H1 (cell line): Measurements from ENCODE around the gene EPHB6. TPM values are rescaled to one million over a fixed set of nuclear protein-coding genes. Genes with fewer than 3 reads are reported as not detected.

ENCODE experiments used
- CTCF ChIA-PET: fragments of 300-600 bp; sonication (Branson Sonifier 250); formaldehyde crosslinking; loops from one replicate; lab custom pipeline; 2021; ENCODE audit not compliant: partially characterized antibody; lab: Charles Lee
- POLR2A ChIA-PET: fragments of 300-600 bp; sonication (Branson Sonifier 250); formaldehyde crosslinking; loops from one replicate; lab custom pipeline; 2021; ENCODE audit warnings: inconsistent platforms; ENCODE audit not compliant: partially characterized antibody; lab: Charles Lee
- DNase-seq, 2 experiments: peaks; one replicate each; pipeline versions ENCODE4 v3.0.0 to v3.0.0-alpha.2; 2010 to 2022; ENCODE audit warnings: low spot score in 2 of 2, low read depth in 1 of 2, mixed read lengths in 1 of 2
- FAIRE-seq: peaks from 2 replicates; lab custom pipeline; 2011; peaks lifted over from hg19 to GRCh38; lab: Jason Lieb, UNC
- H2AFZ ChIP-seq: 2 replicates; pipeline ENCODE4 v1.8.1; 2012; ENCODE audit warnings: low read length, inconsistent platforms
- H2AK5ac ChIP-seq: 2 replicates; pipeline ENCODE4 v1.6.1; 2013; ENCODE audit warnings: low read depth, low read length
- H2BK120ac ChIP-seq: replicated peaks from 2 replicates; pipeline ENCODE3; 2013; ENCODE audit warnings: low read depth, low read length, inconsistent platforms
- H2BK12ac ChIP-seq: 2 replicates; pipeline ENCODE4 v1.6.1; 2013; ENCODE audit warnings: low read depth, low read length
- H2BK15ac ChIP-seq: 2 replicates; pipeline ENCODE4 v1.6.1; 2013; ENCODE audit warnings: low read length
- H2BK20ac ChIP-seq: 2 replicates; pipeline ENCODE4 v1.6.1; 2013; ENCODE audit warnings: low read length
- H2BK5ac ChIP-seq: 2 replicates; pipeline ENCODE4 v1.6.1; 2013; ENCODE audit warnings: low read depth, low read length
- H3K14ac ChIP-seq: 2 replicates; pipeline ENCODE4 v1.6.1; 2013; ENCODE audit warnings: inconsistent platforms; ENCODE audit not compliant: insufficient read length
- H3K18ac ChIP-seq: 2 replicates; pipeline ENCODE4 v1.6.1; 2013; ENCODE audit warnings: low read length; ENCODE audit errors: extremely low read depth
- H3K23ac ChIP-seq: 2 replicates; pipeline ENCODE4 v1.6.1; 2013; ENCODE audit warnings: inconsistent platforms; ENCODE audit not compliant: insufficient read length
- H3K23me2 ChIP-seq: 2 replicates; pipeline ENCODE4 v1.6.1; 2013; ENCODE audit warnings: low read depth, low read length
- H3K27ac ChIP-seq: 2 replicates; pipeline ENCODE4 v1.6.1; 2011; ENCODE audit warnings: low read depth, low read length, inconsistent platforms
- H3K27me3 ChIP-seq, 4 experiments: replicated peaks in 1 of 4; 1 replicate in 1 of 4; 2 replicates in 3 of 4; pipeline versions ENCODE4 v1.6.1 to v1.8.1; 2011 to 2013; ENCODE audit warnings: low read length in 3 of 4, mild to moderate bottlenecking in 3 of 4, inconsistent platforms in 2 of 4, mixed read lengths in 2 of 4, moderate library complexity in 1 of 4; ENCODE audit not compliant: control insufficient read depth in 3 of 4, insufficient read depth in 3 of 4; ENCODE audit errors: extremely low read depth in 1 of 4
- H3K36me3 ChIP-seq, 4 experiments: 2 replicates each; pipeline versions ENCODE4 v1.6.1 to v1.8.1; 2011 to 2013; ENCODE audit warnings: mild to moderate bottlenecking in 4 of 4, low read length in 3 of 4, moderate library complexity in 2 of 4, control low read depth in 1 of 4, inconsistent platforms in 1 of 4; ENCODE audit not compliant: insufficient read depth in 4 of 4, control insufficient read depth in 2 of 4
- H3K4ac ChIP-seq: replicated peaks from 2 replicates; pipeline ENCODE3; 2013; ENCODE audit warnings: low read length, low read depth, mixed read lengths, inconsistent platforms; ENCODE audit not compliant: insufficient read length
- H3K4me1 ChIP-seq, 4 experiments: replicated peaks in 1 of 4; 1 replicate in 1 of 4; 2 replicates in 3 of 4; pipeline versions ENCODE4 v1.6.1 to v1.8.1; 2011 to 2013; ENCODE audit warnings: low read length in 3 of 4, inconsistent platforms in 2 of 4, mixed read lengths in 1 of 4; ENCODE audit not compliant: insufficient read depth in 4 of 4, control insufficient read depth in 3 of 4
- H3K4me2 ChIP-seq, 2 experiments: 2 replicates each; pipeline versions ENCODE4 v1.6.1 to v1.8.1; 2011 to 2013; ENCODE audit warnings: low read depth in 2 of 2, low read length in 2 of 2, control low read depth in 1 of 2, inconsistent platforms in 1 of 2, mild to moderate bottlenecking in 1 of 2; ENCODE audit not compliant: insufficient read depth in 1 of 2
- H3K4me3 ChIP-seq, 4 experiments: fragments of 200-600, 300-600 bp in 1 of 4; sonication (generic), shearing (Covaris generic), sonication (Bioruptor Twin) in 1 of 4; 2 replicates each; pipeline versions ENCODE4 v1.5.1 to v1.8.1; 2011 to 2016; ENCODE audit warnings: low read length in 4 of 4, low read depth in 3 of 4, control low read depth in 2 of 4, inconsistent platforms in 2 of 4, mild to moderate bottlenecking in 2 of 4, mixed read lengths in 1 of 4, moderate library complexity in 1 of 4; ENCODE audit not compliant: insufficient read depth in 2 of 4; ENCODE audit errors: extremely low read depth in 1 of 4
- H3K56ac ChIP-seq: replicated peaks from 2 replicates; pipeline ENCODE3; 2013; ENCODE audit warnings: low read depth, mild to moderate bottlenecking, mixed read lengths, low read length, inconsistent platforms; ENCODE audit not compliant: insufficient read length
- H3K79me1 ChIP-seq: 2 replicates; pipeline ENCODE4 v1.6.1; 2013; ENCODE audit warnings: low read depth, low read length, control low read depth
- H3K79me2 ChIP-seq, 2 experiments: 2 replicates each; pipeline versions ENCODE4 v1.6.1 to v1.8.1; 2012 to 2013; ENCODE audit warnings: low read length in 2 of 2, mild to moderate bottlenecking in 2 of 2, inconsistent platforms in 1 of 2; ENCODE audit not compliant: insufficient read depth in 2 of 2, control insufficient read depth in 1 of 2
- H3K9ac ChIP-seq, 4 experiments: replicated peaks in 1 of 4; 1 replicate in 1 of 4; 2 replicates in 3 of 4; pipeline versions ENCODE4 v1.6.1 to v1.8.1; 2011 to 2013; ENCODE audit warnings: low read depth in 3 of 4, low read length in 3 of 4, control low read depth in 2 of 4, mild to moderate bottlenecking in 2 of 4, moderate library complexity in 2 of 4, inconsistent platforms in 1 of 4; ENCODE audit errors: extremely low read depth in 1 of 4
- H3K9me3 ChIP-seq, 2 experiments: 2 replicates each; pipeline versions ENCODE4 v1.6.1 to v1.8.1; 2012 to 2013; ENCODE audit warnings: mild to moderate bottlenecking in 2 of 2, moderate library complexity in 2 of 2, control low read depth in 1 of 2, inconsistent platforms in 1 of 2, low read depth in 1 of 2, low read length in 1 of 2, mixed read lengths in 1 of 2; ENCODE audit not compliant: insufficient read depth in 2 of 2
- H4K20me1 ChIP-seq, 2 experiments: replicated peaks in 1 of 2; 2 replicates each; pipeline versions ENCODE3 to v1.8.1; 2011 to 2013; ENCODE audit warnings: inconsistent platforms in 2 of 2, low read length in 2 of 2, mild to moderate bottlenecking in 1 of 2; ENCODE audit not compliant: insufficient read depth in 2 of 2, control insufficient read depth in 1 of 2
- H4K5ac ChIP-seq: 2 replicates; pipeline ENCODE4 v1.6.1; 2013; ENCODE audit warnings: low read length, low read depth, mixed read lengths, inconsistent platforms; ENCODE audit not compliant: insufficient read length
- H4K8ac ChIP-seq: 2 replicates; pipeline ENCODE4 v1.8.0; 2013; ENCODE audit warnings: mild to moderate bottlenecking, moderate library complexity, low read length, inconsistent platforms; ENCODE audit not compliant: insufficient read depth; ENCODE audit errors: extremely low read depth
- H4K91ac ChIP-seq: replicated peaks from 2 replicates; pipeline ENCODE3; 2013; ENCODE audit warnings: low read length, mixed read lengths, inconsistent platforms; ENCODE audit not compliant: insufficient read length
- BRCA1 ChIP-seq: IDR thresholded peaks from 2 replicates; pipeline ENCODE4 v1.6.1; 2012; ENCODE audit warnings: low read depth, low read length, improper control_type of control experiment
- CEBPB ChIP-seq: IDR thresholded peaks from 2 replicates; pipeline ENCODE4 v1.6.1; 2012; ENCODE audit warnings: low read depth, low read length
- CREB1 ChIP-seq: IDR thresholded peaks from 2 replicates; pipeline ENCODE4 v1.6.1; 2012; ENCODE audit warnings: inconsistent platforms
- EZH2 ChIP-seq: fragments of 200-600 bp; sonication (generic); IDR thresholded peaks from 2 replicates; pipeline ENCODE4 v1.7.1; 2012; ENCODE audit warnings: low read depth, mild to moderate bottlenecking, moderate library complexity, low read length, inconsistent platforms; ENCODE audit not compliant: severe bottlenecking
- GTF2F1 ChIP-seq: IDR thresholded peaks from 2 replicates; pipeline ENCODE4 v1.6.1; 2012; ENCODE audit warnings: low read depth, low read length, improper control_type of control experiment, borderline replicate concordance
- HDAC6 ChIP-seq: IDR thresholded peaks from one replicate; pipeline ENCODE4 v1.7.1; 2012; ENCODE audit warnings: low read depth, mild to moderate bottlenecking, inconsistent platforms, low read length, moderate library complexity
- JUN ChIP-seq: IDR thresholded peaks from 2 replicates; pipeline ENCODE4 v1.6.1; 2011; ENCODE audit warnings: low read depth, mild to moderate bottlenecking, improper control_type of control experiment, low read length
- KDM4A ChIP-seq: IDR thresholded peaks from one replicate; pipeline ENCODE4 v1.7.1; 2012; ENCODE audit warnings: low read depth, mild to moderate bottlenecking, moderate library complexity, low read length, inconsistent platforms; ENCODE audit not compliant: severe bottlenecking
- MAFK ChIP-seq: IDR thresholded peaks from 2 replicates; pipeline ENCODE4 v1.6.1; 2012; ENCODE audit warnings: low read depth, mild to moderate bottlenecking, improper control_type of control experiment, low read length
- NRF1 ChIP-seq: IDR thresholded peaks from 2 replicates; pipeline ENCODE4 v1.6.1; 2011; ENCODE audit warnings: mild to moderate bottlenecking, low read depth, low read length, improper control_type of control experiment
- POLR2AphosphoS5 ChIP-seq: IDR thresholded peaks from 2 replicates; pipeline ENCODE4 v1.6.1; 2011; ENCODE audit warnings: low read depth, low read length
- RFX5 ChIP-seq: IDR thresholded peaks from 2 replicates; pipeline ENCODE4 v1.6.1; 2011; ENCODE audit warnings: low read depth, low read length, improper control_type of control experiment, borderline replicate concordance
- TEAD4 ChIP-seq: IDR thresholded peaks from 2 replicates; pipeline ENCODE4 v1.6.1; 2012; ENCODE audit warnings: low read depth, low read length, inconsistent platforms, mixed read lengths
- WGBS, 2 experiments: shearing (Covaris generic) in 1 of 2; methylation state at CpG; one replicate each; pipeline versions ENCODE4 v1.1.6 to v1.1.7; 2013 to 2015; ENCODE audit warnings: low lambda C conversion rate in 2 of 2, mixed read lengths in 2 of 2, inconsistent platforms in 1 of 2, low coverage in 1 of 2, missing lambda C conversion rate in 1 of 2; ENCODE audit not compliant: insufficient replicate concordance in 2 of 2, insufficient coverage in 1 of 2, insufficient read length in 1 of 2; ENCODE audit errors: extremely low coverage in 1 of 2, missing lambda C conversion rate in 1 of 2; 5-methylcytosine and 5-hydroxymethylcytosine counted together
- polyA plus RNA-seq, 7 experiments: library from polyadenylated mRNA; depleted of rRNA in 3 of 7; stranded (reverse) in 5 of 7; unstranded in 2 of 7; fragments of >200 nt in 5 of 7; fragments of 200-250 nt in 2 of 7; gene quantifications; 1 replicate in 5 of 7; 2 replicates in 1 of 7; 4 replicates in 1 of 7; pipeline versions ENCODE4 v1.2.1 to v1.2.3, GENCODE V29; 2011 to 2013; ENCODE audit warnings: missing spikeins in 2 of 7, mixed read lengths in 2 of 7
- total RNA-seq: library from RNA; stranded (reverse); fragmentation: NEBNext Ultra II Directional; extraction: Animal tissue kit (Norgen Biotek cat#: 25700); gene quantifications from 2 replicates; pipeline ENCODE4 v1.2.1, GENCODE V29; 2021
- TF ChIP-seq, protein P1 (sequence below): IDR thresholded peaks from 2 replicates; pipeline ENCODE4 v1.6.1; 2012; ENCODE audit warnings: inconsistent platforms

The EPHB6 gene
- total and polyA plus RNA-seq, 2 of the 8 experiments (the other 6 are each of a cell fraction or from before 2014, with no cell fraction given), result 19.7 TPM

DNA sequence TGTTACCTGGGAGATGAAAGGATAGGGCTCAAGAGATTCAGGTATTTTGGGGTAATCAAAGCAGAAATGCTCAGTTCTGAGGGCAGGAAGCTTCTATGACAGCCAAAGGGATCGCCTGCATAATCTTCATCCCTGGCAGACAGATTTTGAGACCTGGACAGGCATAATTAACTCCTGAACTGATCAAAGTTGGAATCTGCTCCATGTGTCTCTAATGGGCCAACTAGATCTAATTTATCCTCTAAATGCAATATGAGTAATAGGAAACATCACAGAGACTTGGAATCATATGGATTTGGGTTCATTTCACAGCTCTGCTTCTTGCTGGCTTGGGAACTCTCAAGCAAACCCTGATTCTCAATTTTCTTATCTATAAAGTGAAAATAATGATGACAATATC lies 41.2 kb upstream of the EPHB6 start:
- Histone ChIP-seq H4K91ac (no peak overlapping the region), H3K23me2 (no peaks in the 10 kb centered on the region), H3K9ac (no peak overlapping the region; a peak in 1 of 7 replicates), H3K4me3 (peak overlapping the region in 1 of 4 experiments; percentile 33; a peak in 1 of 8 replicates), H2BK20ac (no peak overlapping the region), H3K4ac (no peak overlapping the region), H2AK5ac (peak overlapping the region; percentile 16; the same call in 1 of the 2 replicates), H3K36me3 (no peaks in the 10 kb centered on the region; a peak in 1 of 8 replicates), H4K20me1 (no peaks in the 10 kb centered on the region), H2BK15ac (no peak overlapping the region), H3K4me1 (peaks cover 10 to 23% (median 17%) of the 10 kb centered on the region in 4 experiments), H3K14ac (no peak overlapping the region), H3K4me2 (peak overlapping the region; percentile 43 to 53), H3K9me3 (no peaks in the 10 kb centered on the region), H3K23ac (no peak overlapping the region), H3K79me1 (no peaks in the 10 kb centered on the region), H3K27me3 (no peaks in the 10 kb centered on the region), H4K8ac (no peak overlapping the region), H3K79me2 (no peaks in the 10 kb centered on the region), H3K18ac (peak overlapping the region; percentile 51; the same call in 1 of the 2 replicates), H2BK5ac (peak overlapping the region; percentile 76; the same call in 1 of the 2 replicates), H2AFZ (no peak overlapping the region), H3K56ac (no peak overlapping the region), H4K5ac (no peak overlapping the region), H3K27ac (peak overlapping the region; percentile 55; the same call in 1 of the 2 replicates), H2BK120ac (no peak overlapping the region), H2BK12ac (peak overlapping the region; percentile 54; the same call in 1 of the 2 replicates)
- DNase-seq (no peak), FAIRE-seq (no peak)
- ChIA-PET CTCF (interaction anchor here (0.8 to 18.9 kb wide), 27 partner anchors 7 to 512 kb away, joined by 3 to 430 read pairs (median 5); partner anchors contain the start of gene PRSS2), POLR2A (interaction anchor here (1.1 to 2.4 kb wide), 2 partner anchors 15 to 17 kb away, joined by 4 to 18 read pairs; no protein-coding TSS in a partner anchor)
- 58% methylated on average over 1 of the region's 1 CpG; no CpG with 5 or more reads in 1 of the 2 experiments for WGBS, 2 experiments
- TF ChIP-seq HDAC6 (no peak), MAFK (no peak), CEBPB (no peak), EZH2 (no peak), GTF2F1 (no peak), POLR2AphosphoS5 (no peak), TEAD4 (no peak), RFX5 (no peak), BRCA1 (no peak), JUN (no peak), KDM4A (no peak), CREB1 (no peak), NRF1 (no peak)
- TF ChIP-seq, protein P1, sequence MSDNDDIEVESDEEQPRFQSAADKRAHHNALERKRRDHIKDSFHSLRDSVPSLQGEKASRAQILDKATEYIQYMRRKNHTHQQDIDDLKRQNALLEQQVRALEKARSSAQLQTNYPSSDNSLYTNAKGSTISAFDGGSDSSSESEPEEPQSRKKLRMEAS, result no peak
